CD4-positive, alpha-beta T cell (primary cell): ENCODE results near the gene CNBP. TPM values are rescaled to one million over a fixed set of nuclear protein-coding genes. Genes with fewer than 3 reads are reported as not detected.

Source experiments
- ATAC-seq: fragments of 200-7000 bp; cut with Tn5 transposase; one replicate; pipeline ENCODE4 v1.10.0; 2022; ENCODE audit warnings: mild to moderate bottlenecking; ENCODE audit not compliant: poor library complexity
- CTCF ChIA-PET: fragments of 350-600 bp; sonication (Branson Sonifier 250); formaldehyde crosslinking; loops from one replicate; lab custom pipeline; 2021; ENCODE audit warnings: antibody characterized with exemption, inconsistent platforms; lab: Charles Lee
- POLR2A ChIA-PET: fragments of 350-600 bp; sonication (Branson Sonifier 250); formaldehyde crosslinking; loops from one replicate; lab custom pipeline; 2021; ENCODE audit warnings: antibody characterized with exemption, inconsistent platforms; lab: Charles Lee
- DNase-seq, 14 experiments: peaks; one replicate each; pipeline ENCODE4 v3.0.0-alpha.2; 2013 to 2020; ENCODE audit warnings: mixed read lengths in 2 of 14
- H3K27ac ChIP-seq, 2 donors: one replicate each; pipeline versions ENCODE4 v1.5.1 to v1.7.0; 2013; ENCODE audit warnings: low read length in 2 of 2, low read depth in 1 of 2, mild to moderate bottlenecking in 1 of 2
- H3K27me3 ChIP-seq, 2 experiments: 1 replicate in 1 of 2; 2 replicates in 1 of 2; pipeline versions ENCODE4 v1.6.1 to v1.7.0; 2013; ENCODE audit warnings: low read length in 2 of 2, control low read depth in 1 of 2, mild to moderate bottlenecking in 1 of 2, moderate library complexity in 1 of 2; ENCODE audit not compliant: insufficient read depth in 2 of 2, control insufficient read depth in 1 of 2
- H3K36me3 ChIP-seq: one replicate; pipeline ENCODE4 v1.6.1; 2013; ENCODE audit warnings: low read length, control low read depth; ENCODE audit not compliant: insufficient read depth
- H3K4me1 ChIP-seq: one replicate; pipeline ENCODE4 v1.6.1; 2013; ENCODE audit warnings: low read length, control low read depth; ENCODE audit not compliant: insufficient read depth
- H3K4me3 ChIP-seq: one replicate; pipeline ENCODE4 v1.5.1; 2013; ENCODE audit warnings: mild to moderate bottlenecking, low read length, moderate library complexity
- H3K9me3 ChIP-seq, 2 experiments: 1 replicate in 1 of 2; 2 replicates in 1 of 2; pipeline versions ENCODE4 v1.6.1 to v1.7.0; 2013; ENCODE audit warnings: low read length in 2 of 2, mild to moderate bottlenecking in 2 of 2, control low read depth in 1 of 2, moderate library complexity in 1 of 2; ENCODE audit not compliant: control insufficient read depth in 1 of 2, insufficient read depth in 1 of 2
- H3K27ac Mint-ChIP-seq: one replicate; pipeline ENCODE4 v1.8.0; 2020; ENCODE audit warnings: mixed read lengths
- H3K27me3 Mint-ChIP-seq: one replicate; pipeline ENCODE4 v1.8.0; 2021; ENCODE audit warnings: mixed read lengths
- H3K36me3 Mint-ChIP-seq: one replicate; pipeline ENCODE4 v1.8.0; 2021; ENCODE audit warnings: low read depth, mixed read lengths
- H3K4me1 Mint-ChIP-seq: one replicate; pipeline ENCODE4 v1.8.0; 2021; ENCODE audit warnings: low read depth, mixed read lengths
- H3K4me3 Mint-ChIP-seq: one replicate; pipeline ENCODE4 v1.8.0; 2020; ENCODE audit warnings: mild to moderate bottlenecking, mixed read lengths
- H3K9me3 Mint-ChIP-seq: one replicate; pipeline ENCODE4 v1.8.0; 2020; ENCODE audit warnings: mixed read lengths
- intact Hi-C, 2 experiments: fragments of 100-400 bp; cut with DNase I in 1 of 2; cut with micrococcal nuclease in 1 of 2; formaldehyde crosslinking; loops; one replicate each; pipeline versions ENCODE4 v1.15.1 to v1.9.0; 2023 to 2025; cut with DNase I, micrococcal nuclease
- total RNA-seq, 174 experiments: library from RNA in 2 of 174; stranded (reverse) in 2 of 174; gene quantifications; one replicate each; pipeline ENCODE4 v1.2.3 and lab custom pipeline; 2021 to 2026
- TF ChIP-seq, protein P1 (sequence below): fragments of 200-600 bp; IDR thresholded peaks from one replicate; pipeline ENCODE4 v1.8.0; 2022; ENCODE audit warnings: antibody characterized with exemption, mild to moderate bottlenecking

The CNBP gene
- total RNA-seq, 2 experiments from 2014 or later, result 260 to 267 TPM

DNA sequence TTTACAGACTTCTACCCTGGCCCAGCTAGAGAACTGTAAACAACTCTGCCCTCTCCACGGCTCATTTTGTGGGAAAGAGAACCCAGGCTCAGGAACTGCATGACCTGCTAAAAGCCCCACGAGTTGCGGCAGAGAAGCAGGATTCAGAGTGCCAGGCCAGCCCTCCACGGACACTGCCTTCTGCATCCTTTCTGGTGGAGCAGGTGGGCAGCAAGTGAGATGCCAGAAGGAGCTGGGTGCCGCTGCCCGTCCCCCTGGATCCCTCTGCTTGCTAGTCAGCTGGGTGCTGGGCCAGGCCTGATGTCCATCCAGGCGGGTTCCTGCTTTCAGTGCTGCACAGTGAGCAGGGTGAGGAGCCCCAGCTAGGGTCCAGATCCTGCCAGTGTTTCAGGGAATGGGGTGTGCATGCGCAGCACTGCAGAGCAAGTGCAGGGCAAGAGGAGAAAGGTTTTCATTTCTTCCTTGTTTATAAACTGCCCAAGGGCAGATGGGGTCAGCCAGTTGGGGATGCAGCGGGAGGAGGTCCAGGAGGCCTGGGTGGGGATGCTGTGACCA, 56.9 kb downstream of the CNBP start:
- Mint-ChIP-seq H3K36me3 (peaks cover 40% of the 10 kb centered on the region), H3K27ac (peak overlapping the region; percentile 40), H3K4me1 (peaks cover 19% of the 10 kb centered on the region), H3K27me3 (no peaks in the 10 kb centered on the region), H3K9me3 (no peaks in the 10 kb centered on the region), H3K4me3 (no peak overlapping the region)
- H3K4me1 ChIP-seq, result peaks cover 19% of the 10 kb centered on the region
- ChIA-PET CTCF (no interaction called here), POLR2A (interaction anchor here (0.5 to 0.6 kb wide), 2 partner anchors 8 to 124 kb away, joined by 3 to 5 read pairs; no protein-coding TSS in a partner anchor)
- peaks cover 38% of the 10 kb centered on the region for H3K36me3 ChIP-seq
- intact Hi-C loops, result no loop called here
- H3K4me3 ChIP-seq, result no peak overlapping the region
- no peaks in the 10 kb centered on the region for H3K9me3 ChIP-seq
- ATAC-seq (no peak), DNase-seq (no peak)
- TF ChIP-seq, protein P1, sequence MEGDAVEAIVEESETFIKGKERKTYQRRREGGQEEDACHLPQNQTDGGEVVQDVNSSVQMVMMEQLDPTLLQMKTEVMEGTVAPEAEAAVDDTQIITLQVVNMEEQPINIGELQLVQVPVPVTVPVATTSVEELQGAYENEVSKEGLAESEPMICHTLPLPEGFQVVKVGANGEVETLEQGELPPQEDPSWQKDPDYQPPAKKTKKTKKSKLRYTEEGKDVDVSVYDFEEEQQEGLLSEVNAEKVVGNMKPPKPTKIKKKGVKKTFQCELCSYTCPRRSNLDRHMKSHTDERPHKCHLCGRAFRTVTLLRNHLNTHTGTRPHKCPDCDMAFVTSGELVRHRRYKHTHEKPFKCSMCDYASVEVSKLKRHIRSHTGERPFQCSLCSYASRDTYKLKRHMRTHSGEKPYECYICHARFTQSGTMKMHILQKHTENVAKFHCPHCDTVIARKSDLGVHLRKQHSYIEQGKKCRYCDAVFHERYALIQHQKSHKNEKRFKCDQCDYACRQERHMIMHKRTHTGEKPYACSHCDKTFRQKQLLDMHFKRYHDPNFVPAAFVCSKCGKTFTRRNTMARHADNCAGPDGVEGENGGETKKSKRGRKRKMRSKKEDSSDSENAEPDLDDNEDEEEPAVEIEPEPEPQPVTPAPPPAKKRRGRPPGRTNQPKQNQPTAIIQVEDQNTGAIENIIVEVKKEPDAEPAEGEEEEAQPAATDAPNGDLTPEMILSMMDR, result no peak
- H3K27ac ChIP-seq, result peak overlapping the region in 1 of 2 donors; percentile 21
- H3K27me3 ChIP-seq, result no peaks in the 10 kb centered on the region

- POLR2A ChIA-PET, result interaction anchor here (0.7 to 10.6 kb wide), 12 partner anchors 10 to 193 kb away, joined by 3 to 120 read pairs (median 34); partner anchors contain the start of genes CFAP92, CNBP and HMCES
- peaks cover 30% of the 10 kb centered on the region for H3K36me3 Mint-ChIP-seq
Observed at GRCh38 chr3:129123314-129124060, 60.2 kb downstream of the CNBP start.

More at GRCh38 chr3:129123314-129124060, 60.2 kb downstream of the CNBP start:
- TF ChIP-seq, protein P1, result no peak
- no peaks in the 10 kb centered on the region for H3K9me3 Mint-ChIP-seq
- peak overlapping the region; percentile 70 for H3K4me3 Mint-ChIP-seq
- peaks cover 27% of the 10 kb centered on the region for H3K4me1 Mint-ChIP-seq
- H3K27me3 Mint-ChIP-seq, result no peaks in the 10 kb centered on the region
- intact Hi-C loops, result loop anchor here (2.0 to 5.0 kb wide), 2 partner anchors 59 to 124 kb away; partner anchors contain the start of genes CNBP (in 1 of the 2) and COPG1 (in 1 of the 2)
- H3K4me3 ChIP-seq, result no peak overlapping the region
- peaks cover 7% of the 10 kb centered on the region for H3K36me3 ChIP-seq
- H3K27ac ChIP-seq, result peak overlapping the region; percentile 29 to 48
- CTCF ChIA-PET, result interaction anchor here (0.7 to 1.9 kb wide), 4 partner anchors 12 to 443 kb away, joined by 3 to 7 read pairs (median 5); no protein-coding TSS in a partner anchor
- ATAC-seq (no peak), DNase-seq (peak in 2 of 14 experiments; percentile 68 to 75)
- no peaks in the 10 kb centered on the region for H3K9me3 ChIP-seq
- no peaks in the 10 kb centered on the region for H3K27me3 ChIP-seq
- H3K4me1 ChIP-seq, result peaks cover 37% of the 10 kb centered on the region
- peak overlapping the region; percentile 76 for H3K27ac Mint-ChIP-seq
